Hematopoietic multipotent progenitor cell treated with erythropoietin and hydrocortisone succinate and interleukin-3 and kit ligand, for 8 days (in vitro differentiated cells): ENCODE data around the gene MLPH.

Source experiments
- DNase-seq: peaks from one replicate; pipeline ENCODE4 v3.0.0-alpha.2; 2015

Gene MLPH

DNA sequence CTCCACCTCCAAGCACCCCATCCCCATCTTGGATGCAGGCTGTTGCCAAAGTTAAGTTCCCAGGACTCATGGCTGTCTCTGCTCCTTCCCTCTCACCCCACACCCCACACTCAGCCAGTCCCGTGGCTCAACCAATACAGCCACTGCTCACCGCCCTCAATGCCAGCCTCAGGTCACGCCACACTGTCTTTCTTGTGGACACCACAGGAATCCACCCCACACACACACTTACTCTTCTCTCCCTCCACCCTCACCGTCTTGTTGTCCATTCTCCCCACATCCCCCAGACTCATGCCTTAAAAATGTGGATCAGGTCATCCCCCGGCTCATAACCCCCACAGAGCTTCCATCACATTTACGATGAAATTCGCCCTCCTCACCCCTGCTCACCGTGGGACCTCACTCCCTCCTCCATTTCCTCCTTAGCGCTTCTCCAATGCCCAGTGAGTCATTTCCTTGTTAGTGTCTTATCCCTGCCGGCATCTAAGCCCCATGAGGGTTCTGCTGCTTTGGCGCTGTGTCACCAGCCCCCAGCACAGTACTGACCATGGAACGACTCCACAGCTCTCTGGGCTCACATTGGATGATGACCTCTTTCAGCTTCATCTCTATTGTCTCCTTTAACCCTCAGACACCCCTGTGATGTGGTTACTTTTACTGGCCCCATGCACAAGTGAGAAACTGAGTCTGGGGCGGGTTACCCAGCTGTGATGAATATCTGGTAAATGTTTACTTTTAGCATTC, 13.8 kb downstream of the MLPH start:
- peak; percentile 10 for DNase-seq

DNA sequence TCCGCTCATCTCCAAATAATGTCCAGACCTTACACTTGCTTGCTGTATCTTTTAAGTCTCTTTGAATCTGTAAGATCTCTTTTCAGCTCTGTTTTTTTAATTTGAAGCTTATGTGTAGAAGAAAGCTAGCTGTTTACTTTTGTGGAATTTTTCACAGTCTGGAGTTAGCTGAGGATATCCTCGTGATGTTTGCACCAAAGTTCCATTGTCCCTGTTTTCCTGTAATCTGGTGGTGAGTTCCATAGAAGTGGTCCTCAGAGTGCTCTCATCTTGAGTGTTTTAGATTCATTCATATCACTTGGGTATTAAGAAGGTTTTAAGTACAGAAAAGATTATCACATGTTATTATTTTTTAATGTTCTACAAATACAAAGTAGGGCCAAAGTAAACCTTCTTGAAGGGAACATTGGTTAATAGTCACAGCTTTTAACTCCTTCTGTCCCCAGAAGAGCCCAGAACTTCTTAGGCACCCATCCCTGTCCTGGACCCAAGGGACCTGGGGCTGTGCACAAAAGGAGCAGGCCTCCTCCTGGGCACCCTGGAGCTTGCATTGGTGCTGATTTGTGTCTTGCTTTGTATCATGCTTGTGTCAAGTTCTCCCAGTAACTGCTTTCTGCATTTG, 15.0 kb downstream of the MLPH start:
- DNase-seq, result no peak

DNA sequence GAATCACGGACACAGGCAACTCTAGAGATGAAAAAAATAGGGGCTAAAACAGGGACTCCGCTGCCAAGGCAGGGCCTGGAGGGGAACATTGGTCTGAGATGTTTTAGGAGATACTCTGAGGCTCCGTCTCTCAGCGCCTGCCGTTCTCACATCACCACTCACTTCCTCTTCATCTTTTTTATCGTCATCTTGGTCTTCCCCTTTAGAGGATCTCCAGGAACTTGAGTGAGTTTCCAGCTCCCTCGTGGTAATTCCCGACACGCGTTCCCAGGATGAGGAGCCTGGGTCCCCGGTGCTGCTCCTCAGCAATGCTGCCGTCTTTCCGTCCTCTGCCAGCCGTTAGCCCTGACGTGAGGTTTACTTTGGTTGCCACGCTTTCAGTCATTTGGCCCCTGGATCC, 16.1 kb downstream of the MLPH start:
- no peak for DNase-seq

DNA sequence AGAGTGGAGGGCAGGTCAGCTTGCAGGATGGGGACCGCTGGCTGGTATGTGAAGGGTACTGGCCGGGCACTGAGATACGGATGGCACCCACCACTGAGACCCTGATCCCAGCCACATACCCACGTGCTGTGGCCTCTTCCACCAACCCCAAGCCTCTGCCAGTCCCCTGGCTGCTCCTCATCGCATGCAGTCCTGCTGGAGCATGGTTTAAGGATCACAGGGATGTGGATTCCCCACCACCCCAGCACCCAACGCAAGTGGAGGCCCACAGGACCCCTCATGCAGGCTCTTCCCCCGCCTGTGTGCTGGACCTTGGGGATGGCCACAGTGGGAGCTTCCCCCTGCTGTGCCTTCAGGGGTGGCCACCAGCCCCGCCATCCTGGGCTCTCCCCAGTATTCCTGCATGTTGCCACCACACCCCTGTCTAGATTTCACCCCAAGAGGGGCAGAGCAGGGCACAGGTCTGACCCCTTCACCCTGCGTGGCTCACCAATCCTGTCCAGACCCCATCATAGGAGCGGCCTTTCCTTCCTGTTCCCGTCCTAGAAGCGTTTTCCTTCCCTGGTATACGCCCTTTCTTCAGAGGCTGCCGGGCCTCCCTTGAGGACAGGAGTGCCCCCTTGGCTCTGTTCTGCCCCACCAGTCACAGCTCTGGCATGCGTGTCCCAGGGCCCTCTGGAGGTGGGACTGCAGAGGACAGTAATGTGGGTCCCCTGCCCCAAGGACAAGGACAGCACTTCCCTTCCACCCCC, 18.3 kb downstream of the MLPH start:
- no peak for DNase-seq

DNA sequence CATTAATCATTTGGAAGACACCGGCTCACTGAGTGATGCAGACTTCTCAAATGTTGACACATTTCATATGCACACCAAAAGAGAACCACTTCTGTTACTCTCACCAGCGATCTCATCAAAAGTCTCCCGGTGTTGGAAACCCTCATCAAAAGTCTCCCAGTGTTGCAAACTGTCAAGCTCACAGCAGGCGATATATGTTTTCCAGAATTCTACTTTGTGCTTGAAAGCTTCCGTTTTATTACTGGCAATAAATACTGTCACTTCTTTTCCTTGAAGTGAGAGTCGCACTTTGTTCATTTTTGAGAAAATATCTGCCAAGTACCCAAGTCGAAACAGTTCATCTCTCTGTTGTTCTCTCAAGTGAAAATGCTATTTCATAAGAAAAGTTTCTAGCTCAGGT, 20.5 kb downstream of the MLPH start:
- DNase-seq, result no peak

DNA sequence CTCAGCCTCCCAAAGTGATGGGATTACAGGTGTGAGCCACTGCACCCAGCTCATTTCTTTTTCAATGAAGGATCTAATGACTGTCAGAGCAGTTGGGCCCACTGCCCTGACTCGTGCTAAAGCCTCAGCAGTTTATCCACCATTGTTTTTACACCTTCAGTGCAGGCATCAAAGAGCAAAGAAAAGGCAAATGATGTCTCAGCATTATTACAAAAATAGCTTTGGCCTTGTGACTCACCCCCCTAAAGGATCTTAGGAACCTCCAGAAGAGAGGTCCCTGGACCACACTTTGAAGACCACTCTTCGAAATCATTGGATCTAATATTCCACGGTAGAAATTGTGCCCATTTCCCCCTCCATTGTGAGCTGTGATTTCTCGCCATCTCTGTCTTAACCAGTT, 21.3 kb downstream of the MLPH start:
- DNase-seq, result no peak

DNA sequence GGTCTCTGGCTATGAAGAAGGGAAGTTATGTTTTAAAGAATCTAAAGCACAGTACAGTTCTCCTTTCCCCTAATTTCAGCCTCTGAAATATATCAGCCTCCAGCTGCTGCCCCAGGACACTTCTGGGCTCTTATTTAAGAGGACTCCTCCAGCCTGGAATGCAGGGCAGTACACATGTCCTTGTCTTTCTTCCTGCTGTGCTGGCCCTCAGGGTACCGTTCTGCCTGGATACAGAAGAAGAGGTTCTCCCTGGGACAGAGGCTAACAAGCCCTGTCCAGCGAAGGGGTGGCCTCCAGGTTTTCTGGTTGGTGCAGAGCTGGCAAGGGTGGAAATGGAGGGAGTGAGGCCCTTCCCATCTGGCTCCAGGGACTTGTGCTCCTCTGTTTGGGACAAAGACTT, 22.1 kb downstream of the MLPH start:
- DNase-seq, result no peak

DNA sequence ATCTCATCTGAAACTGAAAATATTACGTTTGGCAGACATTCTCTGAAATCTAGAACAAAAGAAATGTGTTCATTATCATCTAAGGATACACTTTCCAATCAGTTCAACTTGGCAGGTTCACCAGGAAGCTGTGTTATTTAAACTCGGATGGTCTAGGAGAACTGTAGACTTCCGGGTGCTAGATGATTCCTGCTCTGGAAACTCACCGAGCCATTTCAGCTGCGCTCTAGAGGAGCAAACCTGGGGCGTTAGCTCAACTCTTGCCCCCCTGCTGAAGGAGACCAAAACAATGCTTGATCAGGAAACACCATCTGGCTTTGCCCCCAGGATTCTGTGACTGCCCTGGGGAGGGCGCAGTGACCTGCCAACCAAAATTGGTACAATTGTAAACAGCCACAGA, 22.9 kb downstream of the MLPH start:
- no peak for DNase-seq

DNA sequence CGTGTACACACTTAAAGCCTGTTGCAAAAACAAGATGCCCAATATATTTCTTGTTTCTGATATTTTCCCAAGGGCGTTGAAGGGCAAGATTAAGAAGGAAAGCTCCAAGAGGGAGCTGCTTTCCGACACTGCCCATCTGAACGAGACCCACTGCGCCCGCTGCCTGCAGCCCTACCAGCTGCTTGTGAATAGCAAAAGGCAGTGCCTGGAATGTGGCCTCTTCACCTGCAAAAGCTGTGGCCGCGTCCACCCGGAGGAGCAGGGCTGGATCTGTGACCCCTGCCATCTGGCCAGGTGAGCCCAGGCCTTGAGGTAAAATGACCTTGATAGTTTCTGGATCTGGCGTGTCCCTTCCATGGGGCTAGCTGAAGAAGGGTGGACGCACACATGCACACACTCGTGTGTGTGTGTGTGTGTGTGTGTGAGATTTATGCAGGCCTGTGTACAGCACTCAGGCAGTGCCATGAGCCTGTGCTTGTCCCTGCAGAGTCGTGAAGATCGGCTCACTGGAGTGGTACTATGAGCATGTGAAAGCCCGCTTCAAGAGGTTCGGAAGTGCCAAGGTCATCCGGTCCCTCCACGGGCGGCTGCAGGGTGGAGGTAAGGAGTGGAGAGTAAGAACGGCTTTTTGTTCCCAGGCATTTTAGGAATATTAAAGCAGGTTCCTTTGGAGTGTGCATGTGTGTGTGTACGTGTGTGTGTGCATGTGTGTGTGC, 23.6 kb downstream of the MLPH start:
- DNase-seq, result no peak

DNA sequence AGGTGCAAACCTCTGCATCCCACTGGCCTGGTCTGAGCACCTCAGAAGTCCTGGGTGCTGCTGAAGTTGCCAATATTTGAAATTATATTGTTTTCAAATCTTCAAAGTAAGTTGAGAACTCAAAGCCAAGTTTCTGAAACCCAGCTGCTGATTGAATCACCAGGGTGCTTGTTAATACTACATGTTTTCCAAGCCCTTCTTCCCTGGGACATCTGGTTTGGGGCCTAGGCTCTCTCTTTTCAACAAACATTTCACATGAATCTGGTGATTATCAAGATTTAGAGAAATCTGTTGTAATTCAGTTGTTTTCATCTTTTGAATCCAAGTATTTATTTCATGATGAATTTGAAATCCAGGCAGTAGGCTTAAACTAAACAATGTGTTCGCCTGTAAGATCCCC, 24.4 kb downstream of the MLPH start:
- no peak for DNase-seq

DNA sequence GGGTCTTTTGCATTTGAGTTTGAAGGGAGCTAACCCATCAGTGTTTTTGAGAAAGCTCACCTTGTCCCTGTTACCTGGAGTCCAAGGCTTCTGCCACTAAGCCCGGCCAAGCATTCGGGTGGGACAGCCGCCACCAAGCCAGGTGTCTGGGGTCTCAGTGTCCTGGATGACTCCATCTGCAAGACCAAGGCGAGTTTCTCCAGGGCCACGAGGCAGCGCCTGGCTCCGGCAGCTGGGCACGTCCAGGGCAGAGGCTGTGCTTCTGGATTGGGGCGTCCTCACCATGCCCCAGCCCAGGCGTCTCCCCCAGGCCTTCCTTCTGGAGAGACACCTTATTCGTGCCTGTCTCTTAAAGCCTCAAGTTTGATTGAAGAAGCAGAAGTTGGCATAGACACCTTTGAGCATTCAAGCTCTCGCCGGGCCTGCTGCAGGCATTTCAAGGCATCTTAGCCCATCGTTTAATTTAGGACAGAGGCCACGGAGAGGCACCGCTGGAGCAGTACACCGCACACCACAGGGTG, 24.9 kb downstream of the MLPH start:
- DNase-seq, result no peak

DNA sequence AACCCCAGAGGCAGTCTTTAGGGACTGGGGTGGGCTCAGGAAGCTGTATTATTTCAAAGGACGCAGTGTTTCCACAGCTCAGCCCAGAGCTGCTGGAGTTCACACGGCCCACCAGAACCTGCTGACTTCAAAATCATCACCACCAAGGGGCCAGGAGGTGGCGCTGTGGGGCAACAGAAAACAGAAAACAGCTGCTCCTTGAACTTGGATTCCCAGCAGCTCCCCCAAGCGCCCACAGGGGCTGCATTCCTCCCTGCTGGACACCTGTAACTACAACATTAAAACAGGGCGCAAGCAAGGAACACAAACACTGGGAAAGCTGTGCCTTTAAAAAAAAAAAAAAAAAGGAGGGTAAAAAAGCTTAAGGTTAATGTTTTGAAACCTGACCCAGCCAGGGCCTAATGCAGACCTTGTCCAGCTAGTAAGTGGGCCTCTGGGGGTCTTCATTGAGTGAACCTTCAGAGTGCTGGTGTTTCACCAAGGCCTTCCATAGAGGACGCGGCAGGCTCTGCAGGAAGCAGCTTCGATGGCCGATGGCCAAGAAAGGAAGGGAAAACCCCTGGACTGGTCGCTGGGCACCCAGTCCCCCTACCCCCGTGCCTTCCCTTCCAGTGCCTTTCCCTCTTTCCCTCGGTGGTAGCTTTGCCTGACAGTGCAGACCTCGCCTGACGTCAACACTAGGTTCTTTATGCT, 25.9 kb downstream of the MLPH start:
- peak; percentile 87 for DNase-seq

DNA sequence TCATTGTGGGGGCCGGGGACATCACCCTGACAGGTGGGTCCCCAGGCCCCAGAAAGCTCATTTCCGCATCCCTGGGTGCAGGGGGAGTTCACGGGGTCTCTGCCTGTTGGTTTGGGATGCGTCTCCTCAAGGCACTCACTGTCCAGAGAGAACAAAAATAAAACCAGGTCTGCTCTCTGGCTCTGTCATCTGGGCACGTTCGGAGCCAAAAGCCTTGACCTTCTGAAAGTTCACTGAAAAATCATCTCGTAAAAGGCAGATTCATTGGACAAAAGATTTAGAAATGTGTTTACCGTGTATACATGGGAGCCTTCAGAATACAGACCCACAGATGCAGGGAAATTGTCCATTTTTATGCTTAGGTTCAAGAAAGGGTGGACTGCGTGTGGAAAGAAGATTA, 26.6 kb downstream of the MLPH start:
- no peak for DNase-seq

DNA sequence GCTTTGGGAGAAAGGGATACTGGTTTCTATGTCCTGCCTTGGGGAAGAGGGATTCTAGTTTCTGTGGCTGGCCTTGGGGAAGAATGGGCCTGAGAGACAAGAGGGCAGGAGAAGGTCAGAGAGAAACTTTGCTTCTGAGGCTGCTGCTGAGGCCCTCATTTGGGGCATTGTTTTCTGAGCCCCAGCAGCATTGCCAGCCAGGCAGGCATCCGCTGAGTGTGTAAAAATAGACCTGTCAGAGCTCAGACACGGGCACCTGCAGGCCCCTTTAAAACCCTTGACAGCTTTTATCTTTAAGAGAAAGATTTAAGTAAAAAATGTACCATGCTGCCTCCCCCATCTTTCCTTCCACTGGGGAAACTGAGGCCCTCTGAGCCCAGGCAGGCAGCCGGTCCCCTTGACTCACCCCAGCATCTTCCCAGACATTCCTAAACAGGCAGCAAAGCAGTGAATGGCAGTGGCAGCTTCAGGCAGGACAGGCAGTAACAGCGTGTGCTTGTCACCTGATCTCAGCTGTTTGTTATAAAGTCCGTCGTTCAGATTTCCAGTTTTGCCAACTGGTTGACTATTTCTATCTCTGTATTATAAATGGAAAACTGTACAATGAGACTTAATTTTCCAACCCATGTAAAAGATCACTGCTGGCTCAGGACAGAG, 27.6 kb downstream of the MLPH start:
- no peak for DNase-seq

DNA sequence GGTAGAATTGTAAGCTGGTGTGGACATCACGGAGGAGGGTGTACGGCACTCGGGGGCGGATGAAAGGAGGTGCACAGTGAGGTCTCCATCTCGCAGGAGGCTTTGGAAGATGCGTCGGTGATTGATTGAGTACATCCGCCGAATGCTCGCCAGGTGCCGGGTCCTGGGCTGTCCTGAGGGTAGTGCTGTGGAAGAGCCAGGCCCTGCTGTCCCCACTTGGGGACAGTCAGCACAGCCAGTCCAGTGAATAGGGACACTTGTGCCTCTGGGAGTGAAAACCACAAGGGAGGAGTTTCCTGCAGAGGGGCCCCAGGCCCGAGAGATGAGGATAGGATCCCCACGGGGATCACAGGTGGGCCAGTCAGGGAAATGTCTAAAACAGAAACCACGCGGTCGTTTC, 28.1 kb downstream of the MLPH start:
- DNase-seq, result no peak

DNA sequence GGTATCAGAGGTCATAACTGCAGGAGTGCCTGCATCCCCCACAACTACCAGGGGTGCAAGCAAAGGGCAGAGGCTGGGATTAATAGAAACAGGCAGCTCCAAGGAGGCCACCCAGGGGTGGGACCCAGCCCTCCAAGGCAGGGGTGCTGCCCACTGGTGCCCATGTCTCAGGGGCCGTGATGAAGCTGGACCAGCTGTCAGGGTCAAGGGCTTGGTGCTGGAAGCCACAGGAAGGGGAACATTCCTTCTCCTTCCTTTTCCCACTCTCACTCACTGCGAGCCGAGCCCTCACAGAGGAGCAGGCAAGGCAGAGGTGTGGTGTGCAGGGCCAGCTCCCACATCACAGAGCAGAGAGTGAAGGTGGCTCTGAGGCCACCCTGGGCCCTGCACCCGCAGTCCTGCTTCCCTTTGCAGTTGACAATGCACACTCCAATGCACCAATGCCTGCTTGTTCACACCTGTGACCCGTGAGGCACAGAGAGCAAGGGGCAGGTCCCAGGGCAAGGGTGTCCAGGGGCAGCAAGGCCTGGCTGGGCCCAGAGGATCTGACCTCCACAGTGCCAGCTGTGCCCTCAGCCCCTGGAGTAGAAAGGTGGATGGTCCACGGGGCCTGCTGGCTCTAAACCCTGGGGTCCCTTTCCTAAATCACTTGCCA, 28.7 kb downstream of the MLPH start:
- DNase-seq, result no peak

DNA sequence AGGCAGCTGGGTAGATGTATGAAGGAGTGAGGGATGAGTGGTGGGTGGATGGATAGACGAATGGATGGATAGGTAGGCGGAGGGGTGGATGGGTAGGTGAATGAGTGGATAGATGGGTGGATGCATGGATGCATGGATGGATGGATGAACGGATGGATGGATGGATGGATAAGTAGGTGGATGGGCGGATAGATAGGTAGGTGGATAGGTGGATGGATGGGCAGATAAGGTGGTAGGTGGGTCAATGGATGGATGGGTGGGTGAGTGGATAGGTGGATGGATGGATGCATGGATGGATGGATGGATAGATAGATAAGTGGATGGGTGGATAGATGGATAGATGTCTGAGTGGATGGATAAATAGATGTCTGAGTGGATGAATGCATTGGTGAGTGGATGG, 30.1 kb downstream of the MLPH start:
- no peak for DNase-seq

DNA sequence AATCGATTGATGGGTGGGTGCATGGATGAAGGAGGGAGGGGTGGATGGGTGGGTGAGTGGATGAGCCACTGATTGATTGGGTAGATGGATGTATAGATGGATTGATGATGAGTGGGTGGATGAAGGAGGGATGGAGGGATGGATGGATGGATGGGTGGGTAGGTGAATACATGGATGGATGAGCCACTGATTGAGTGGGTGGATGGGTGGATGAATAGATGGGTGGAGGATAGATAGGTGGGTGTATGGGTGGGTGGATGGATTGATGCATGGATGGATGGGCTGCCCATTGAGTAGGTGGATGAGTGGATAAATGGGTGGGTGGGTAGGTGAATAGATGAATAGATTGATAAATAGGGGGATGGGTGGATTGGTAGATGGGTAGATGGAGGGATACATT, 30.9 kb downstream of the MLPH start:
- no peak for DNase-seq

DNA sequence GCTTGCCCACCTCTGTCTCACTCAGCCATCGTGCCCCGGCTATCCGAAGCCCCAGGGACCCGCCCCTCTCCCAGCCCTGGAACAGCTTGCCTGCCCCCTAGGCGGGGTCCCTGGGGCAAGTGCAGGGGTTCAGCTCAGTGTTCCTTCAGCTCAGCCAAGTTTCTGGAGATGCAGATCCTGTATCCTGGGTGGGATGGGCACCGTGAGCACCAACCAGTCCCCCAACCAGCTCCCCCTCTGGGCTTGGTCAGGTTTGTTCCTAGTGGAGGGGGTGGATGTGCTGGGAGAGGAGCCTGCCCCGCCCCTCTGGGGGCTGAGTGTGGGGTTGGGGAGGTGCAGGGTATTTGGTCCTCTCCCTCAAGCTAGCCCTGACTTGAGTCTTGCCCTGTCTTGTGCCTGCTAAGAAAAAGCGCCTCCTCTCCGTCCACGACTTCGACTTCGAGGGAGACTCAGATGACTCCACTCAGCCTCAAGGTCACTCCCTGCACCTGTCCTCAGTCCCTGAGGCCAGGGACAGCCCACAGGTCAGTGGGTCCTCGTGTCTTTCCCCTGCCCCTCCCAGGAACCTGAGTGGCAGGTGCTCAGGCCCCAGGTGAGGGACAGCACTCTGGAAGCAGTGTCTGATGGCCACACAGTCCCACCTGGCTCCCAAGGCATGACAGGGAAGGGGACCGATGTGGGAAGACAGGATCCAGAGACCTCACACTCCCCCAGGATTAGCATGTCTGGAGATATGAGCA, 32.6 kb downstream of the MLPH start:
- no peak for DNase-seq

DNA sequence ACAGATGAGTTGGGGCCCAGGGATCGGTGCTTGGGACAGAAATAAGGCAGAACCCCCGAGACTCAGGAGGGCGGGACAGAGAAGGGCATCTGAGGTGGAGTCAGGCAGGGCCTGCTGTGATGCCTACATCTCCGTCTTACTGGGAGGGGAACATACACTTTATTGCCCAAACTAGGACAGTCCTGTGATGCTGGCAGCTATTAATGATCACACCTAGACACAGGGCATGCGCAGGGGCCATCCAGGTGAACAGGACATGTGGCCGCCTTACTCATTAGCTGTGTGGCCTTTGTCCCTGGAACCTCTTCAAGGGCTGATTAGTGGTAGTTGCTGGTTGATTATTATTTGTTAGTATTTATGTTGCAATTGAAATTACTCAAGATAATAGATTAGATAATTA, 33.2 kb downstream of the MLPH start:
- DNase-seq, result no peak

DNA sequence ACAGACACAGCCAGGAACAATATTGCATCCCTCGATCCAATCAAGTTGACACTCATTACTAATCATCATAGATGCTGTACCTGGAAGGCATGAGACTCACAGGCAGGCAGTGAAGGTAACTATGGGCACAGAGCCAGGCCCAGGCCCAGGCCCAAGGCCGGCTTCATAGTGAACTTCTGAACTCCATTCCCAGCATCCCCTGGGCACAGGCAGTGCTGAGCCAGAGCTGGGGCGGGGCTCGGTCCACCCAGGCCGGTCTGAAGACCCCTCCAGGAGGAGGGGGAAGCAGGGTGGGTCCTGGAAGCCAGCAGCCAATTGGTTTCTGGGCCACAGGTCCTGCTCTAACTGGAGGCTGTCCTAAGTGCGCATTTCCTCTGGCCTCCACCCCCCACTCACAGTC, 37.6 kb downstream of the MLPH start:
- DNase-seq, result no peak
